GM21825 (cell line): Measurements from ENCODE around the gene CDT1.
"Not testable (repeated sequence)": the region's sequence is repeated elsewhere in the genome, so short reads cannot be mapped to it uniquely, and the experiment has no call there.

ENCODE experiments used
- ATAC-seq: cut with Tn5 transposase; IDR thresholded peaks from one replicate; pipeline ENCODE4 v1.9.1; 2021; ENCODE audit warnings: mild to moderate bottlenecking, moderate library complexity; ENCODE audit not compliant: unreplicated experiment

Gene CDT1

DNA sequence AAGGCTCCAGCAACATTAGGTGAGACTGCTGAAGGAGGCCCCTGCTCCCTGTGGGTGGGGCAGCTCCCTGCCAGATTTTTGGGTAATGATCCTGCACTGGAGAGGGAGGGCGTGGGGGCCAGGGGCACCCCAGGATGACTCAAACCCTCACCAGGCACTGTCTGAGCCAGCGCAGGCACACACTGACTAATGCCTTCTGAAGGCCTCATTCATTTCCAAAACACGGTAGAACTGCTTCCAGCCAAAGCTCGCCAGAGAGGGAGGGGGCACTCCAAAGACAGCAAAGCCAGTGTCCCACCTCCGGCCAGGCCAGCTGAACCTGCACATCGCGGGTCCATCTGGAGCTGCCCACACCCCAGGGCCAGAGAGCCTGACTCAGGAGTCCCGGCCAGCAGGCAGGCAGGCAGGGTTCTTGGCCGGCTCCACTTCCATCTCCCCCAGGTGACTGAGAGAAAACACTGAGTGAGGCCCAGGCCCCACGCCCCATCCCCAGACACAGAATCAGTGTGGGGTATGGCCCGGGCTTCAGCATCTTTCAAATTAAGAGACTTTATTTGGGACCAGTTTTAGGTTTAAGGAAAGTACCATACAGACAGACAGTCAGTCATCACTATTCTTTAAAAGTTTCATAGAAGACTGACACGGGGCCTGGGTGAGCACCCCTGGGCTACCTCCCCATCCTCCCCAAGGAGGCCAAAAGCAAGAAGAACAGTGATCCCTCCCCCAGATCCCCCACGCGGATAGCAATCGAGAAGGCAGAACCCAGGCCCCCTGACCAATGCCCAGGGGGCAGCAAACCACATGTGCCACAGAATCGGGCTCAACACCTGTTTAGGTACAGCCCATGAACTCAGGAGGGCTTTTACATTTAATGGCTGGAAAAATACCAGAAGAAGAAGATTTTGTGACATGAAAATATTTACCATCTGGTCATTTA lies 20.9 kb upstream of the CDT1 start:
- ATAC-seq: no peak

- ATAC-seq: no peak
Observed at GRCh38 chr16:88783391-88784073, 20.1 kb upstream of the CDT1 start.

DNA sequence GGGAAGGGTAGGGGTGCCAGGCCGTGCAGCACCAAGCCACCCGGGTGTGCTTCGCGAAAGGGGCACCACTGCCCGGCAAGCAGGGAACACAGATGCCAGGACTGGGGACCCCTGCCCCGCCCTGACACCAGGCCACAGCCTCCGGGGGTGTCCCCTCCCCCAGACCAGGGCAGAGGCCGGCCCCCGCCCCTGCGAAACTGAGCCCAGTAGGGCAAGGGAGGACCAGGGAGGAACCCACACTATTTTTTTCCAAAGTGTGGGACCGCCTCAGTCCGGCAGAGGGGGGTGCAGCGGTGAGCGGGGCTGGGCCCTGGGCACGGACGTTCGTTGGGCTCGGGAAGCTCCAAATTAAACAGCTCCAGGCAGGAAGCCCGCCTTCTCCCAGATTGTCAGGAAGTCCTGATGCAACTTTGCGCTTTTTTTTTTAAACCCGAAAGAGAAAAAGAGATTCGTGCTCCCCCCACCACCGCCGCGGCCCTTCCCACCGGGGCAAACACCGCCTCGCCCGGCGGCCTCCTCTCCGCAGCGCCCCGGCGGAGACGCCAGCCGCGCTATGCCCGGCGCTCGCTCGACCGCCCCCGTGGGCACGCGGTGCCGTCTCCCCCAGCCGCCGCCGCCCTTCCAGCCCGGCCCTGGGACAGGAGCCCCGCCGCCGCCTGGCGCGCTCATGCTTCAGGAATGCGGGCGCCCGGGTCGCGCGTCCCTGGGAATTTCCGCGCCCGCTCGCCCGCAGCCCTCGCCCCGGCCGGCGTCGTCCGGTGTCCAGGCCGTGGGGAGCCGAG lies 19.3 kb upstream of the CDT1 start:
- ATAC-seq: no peak

GRCh38 chr16:88784856-88785105 lies 18.8 kb upstream of the CDT1 start:
- ATAC-seq: no peak

DNA sequence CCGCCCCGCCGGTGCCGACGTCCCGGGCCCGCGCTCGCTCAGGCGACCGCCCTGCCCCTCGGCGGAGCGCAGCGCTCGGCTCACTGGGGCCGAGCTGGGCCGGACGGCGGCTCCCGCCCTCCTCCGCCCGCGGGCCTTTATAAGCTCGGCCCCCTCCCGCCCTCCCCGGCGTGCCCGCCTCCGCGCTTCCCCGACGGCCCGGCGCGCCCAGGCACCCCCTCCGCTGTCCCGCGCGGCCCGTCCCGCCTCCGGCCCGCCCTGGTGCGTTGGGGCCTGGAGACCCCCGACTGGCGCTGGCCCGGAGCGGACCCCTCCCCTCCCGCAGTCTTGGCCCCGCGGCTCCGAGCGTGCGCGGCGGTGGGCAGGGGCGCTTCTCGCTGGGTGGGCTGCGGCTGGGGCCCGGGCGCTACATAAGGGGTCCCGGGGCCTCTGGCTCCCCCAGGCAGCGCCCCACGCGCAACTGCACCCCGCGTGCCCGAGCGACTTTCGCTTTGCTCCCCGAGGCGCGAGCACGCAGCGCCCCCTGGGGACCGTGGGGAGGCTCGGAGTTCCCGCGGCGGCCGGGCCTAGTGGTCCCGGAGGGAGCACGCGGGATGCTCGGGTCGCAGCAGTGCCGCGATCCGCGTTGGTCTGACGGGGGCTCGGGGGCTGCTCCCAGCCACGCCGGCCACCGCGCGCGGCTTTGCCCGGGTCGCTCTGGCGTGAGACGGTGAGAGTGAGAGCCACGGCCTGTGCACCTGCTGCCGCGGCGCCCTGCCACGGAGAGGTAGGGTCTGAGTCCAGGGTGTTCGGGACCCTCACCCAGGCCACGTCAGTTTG lies 18.3 kb upstream of the CDT1 start, which contains the start of gene PIEZO1:
TSS of gene PIEZO1 (minus strand) at position 115 of the 819 bp plus-strand sequence. CDS start 256 bp downstream, outside the sequence.
- no peak for ATAC-seq

DNA sequence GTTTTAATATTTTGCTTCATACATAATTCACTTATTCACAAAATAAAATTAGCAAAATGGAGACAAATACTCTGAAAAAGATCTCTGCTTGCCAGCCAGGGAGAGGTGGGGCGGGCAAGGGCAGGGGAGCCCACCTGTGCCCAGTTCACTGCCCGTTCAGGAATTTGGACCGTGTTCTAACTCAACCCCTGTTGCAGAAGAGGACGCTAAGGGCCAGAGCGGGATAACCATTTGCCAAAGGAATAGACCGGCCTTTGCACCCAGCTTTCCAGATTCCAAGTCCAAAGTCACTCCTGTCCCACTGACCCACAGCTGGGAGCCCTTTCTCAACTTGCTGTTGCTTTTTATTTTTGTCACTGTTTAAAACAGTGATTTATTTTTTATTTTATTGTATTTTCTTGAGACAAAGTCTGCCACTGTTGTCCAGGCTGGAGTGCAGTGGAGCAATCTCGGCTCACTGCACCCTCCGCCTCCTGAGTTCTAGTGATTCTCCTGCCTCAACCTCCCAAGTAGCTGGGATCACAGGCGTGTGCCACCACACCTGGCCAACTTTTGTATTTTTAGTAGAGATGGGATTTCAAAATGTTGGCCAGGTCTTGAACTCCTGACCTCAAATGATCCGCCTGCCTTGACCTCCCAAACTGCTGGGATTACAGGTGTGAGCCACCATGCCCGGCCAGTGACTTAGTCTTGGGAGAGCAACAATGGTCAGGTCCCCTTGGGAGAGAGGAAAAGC lies 15.8 kb upstream of the CDT1 start:
- ATAC-seq: no peak

- not testable (repeated sequence) for ATAC-seq
Observed at GRCh38 chr16:88788749-88789148, 14.8 kb upstream of the CDT1 start.

DNA sequence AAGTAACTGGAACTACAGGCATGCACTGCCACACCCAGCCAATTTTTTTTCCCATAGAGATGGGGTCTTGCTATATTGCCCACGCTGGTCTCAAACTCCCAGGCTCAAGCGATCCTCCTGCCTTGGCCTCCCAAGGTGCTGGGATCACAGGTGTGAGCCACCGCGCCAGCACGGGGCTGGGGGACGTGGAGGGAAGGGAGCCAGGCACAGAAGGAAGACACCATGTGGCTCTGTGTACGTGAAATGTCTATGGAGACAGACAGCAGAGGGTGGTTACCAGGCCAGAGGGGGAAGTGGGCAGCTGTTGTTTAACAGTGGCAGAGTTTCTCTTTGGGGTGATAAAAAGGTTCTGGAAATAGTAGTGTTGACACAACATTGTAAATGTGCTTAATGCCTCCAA lies 14.0 kb upstream of the CDT1 start:
- no peak for ATAC-seq

DNA sequence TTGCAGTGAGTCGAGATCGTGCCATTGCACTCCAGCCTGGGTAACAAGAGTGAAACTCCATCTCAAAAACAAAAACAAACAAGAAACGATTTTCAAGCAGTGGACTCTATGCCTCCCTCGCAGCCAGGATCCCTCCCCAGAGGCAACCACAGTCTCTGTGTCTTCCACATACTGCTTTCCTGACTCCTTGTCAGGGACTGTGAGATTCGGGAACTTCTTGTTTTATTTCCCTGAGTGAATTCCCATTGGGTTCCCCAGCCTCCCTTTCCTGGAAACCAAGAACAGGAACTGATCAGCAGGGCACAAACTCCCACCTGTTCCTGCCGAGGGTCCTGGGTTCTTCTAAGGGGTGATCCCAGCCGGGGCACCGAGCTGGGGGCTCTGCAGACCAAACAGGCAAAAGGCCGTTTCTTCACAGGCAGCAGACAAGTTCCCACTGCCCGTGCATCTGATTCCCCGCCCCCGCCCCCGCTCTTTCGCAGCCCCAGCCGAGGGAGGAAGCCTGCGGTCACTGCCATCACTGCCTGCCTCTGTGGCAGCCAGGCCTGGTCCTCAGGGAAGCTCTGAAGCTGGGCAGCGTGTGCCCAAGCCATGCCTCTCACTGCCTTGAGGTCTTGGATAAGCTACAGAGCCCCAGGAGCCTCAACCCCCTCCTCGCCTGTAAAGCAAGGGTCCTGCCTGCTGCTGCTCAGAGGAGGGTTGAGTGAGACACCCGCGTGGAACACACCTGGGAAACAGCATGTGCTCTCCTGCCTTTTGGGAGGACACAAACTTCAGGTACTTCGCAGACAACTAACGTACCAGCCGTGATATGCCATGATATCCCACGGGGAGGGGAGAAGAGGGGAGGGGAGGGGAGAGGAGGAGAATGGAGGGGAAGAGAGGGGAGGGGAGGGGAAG lies 13.0 kb upstream of the CDT1 start:
- no peak for ATAC-seq

GRCh38 chr16:88792078-88792550 lies 11.5 kb upstream of the CDT1 start:
- no peak for ATAC-seq

DNA sequence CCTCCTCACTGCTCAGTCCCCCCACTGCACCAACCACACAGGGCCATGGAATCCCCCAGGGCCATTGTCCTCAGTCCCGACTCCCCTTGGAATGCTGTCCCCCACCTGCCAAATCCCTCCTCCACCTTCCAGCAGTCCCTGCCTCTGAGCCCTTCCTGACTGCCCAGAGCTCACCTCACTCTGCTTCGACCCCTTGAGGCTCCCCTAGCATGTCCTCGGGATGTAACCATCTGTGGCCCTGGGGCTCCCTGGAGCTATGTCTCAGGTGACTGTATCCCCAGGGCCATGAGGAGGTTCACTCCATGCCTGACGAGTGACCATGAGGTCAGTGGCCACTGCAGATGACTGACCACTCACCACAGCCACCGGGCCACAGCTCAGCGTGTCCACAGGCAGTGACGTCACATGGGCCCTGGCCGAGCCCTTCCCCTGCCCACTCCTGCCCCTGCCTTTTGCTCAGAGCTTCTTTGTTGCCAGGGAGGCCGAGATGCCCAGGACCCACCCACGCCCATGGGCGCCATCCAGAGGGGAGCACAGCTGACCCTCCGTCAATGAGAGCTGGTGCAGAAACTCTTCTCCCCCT lies 10.8 kb upstream of the CDT1 start:
- ATAC-seq: no peak

DNA sequence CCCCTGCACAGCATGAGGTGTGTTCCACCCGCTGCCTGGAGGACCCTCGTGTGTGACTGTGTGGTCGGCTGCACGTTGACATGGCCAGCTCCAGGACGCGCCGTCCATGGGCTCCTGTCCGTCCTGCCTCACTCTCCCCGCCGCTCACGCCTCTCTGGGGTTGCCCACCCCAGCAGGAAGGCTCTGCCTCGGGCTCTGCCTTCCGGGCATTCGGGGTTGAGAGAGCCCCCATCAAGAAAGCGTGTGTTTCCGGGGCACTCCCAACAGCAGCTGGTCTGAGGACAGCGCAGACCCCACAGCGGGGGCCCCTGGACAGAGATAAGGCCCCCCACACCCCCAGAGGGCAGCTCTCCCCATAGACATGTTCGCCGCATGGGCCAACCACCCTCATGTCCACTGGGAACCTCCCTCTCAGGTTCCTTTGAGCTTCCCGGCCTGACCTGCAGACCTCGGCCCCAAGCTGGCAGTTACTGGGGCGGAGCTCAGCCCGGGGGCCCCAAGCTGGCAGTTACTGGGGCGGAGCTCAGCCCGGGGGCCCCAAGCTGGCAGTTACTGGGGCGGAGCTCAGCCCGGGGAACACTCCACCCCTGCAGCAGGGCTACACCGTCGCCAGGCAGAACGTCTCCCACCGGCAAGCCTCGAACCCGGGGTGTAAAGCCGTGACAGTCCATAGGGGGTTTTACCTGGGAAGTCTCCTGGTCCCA lies 10.2 kb upstream of the CDT1 start:
- ATAC-seq: no peak

GRCh38 chr16:88796278-88796677 lies 7.3 kb upstream of the CDT1 start:
- ATAC-seq: no peak

DNA sequence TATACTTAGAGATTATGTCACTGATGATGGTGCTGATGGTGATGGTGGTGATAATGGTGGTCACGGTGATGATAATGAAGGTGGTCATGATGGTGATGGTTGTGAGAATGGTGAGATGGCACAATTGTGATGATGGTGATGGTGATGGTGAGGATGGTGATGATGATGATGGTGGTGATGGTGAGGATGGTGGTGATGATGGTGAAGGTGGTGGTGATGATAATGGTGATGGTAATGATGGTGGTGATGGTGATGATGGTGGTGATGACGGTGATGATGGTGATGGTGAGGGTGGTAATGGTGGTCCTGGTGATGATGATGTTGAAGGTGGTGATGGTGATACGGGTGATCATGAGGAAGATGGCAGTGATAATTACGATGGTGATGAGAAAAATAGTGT lies 5.5 kb upstream of the CDT1 start:
- ATAC-seq: no peak

- ATAC-seq: no peak
Observed at GRCh38 chr16:88798772-88799455, 4.7 kb upstream of the CDT1 start.

- no peak for ATAC-seq
Observed at GRCh38 chr16:88799569-88800276, 3.9 kb upstream of the CDT1 start.

DNA sequence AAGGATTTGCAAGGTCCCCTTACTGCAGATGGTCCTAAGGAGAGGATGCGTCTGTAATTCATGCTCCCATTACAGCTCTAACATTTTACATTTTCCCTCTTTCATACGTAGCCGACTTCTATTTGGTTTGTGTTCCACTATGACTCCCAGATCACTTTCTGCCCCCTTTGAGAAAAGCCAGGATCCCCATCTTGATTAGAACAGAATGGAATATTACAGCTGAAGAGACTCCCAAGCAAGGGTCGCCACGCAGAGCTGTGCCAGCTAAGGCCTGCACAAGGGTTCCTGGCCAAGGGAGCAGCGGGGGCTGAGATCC lies 3.4 kb upstream of the CDT1 start:
- no peak for ATAC-seq
